Putamen (tissue), 1 donor: Measurements from ENCODE around the gene UNC13C.
"Not testable (repeated sequence)": the region's sequence is repeated elsewhere in the genome, so short reads cannot be mapped to it uniquely, and the experiment has no call there.

Experiments used
- DNase-seq: peaks from one replicate; pipeline ENCODE4 v3.0.0-alpha.2; 2016; ENCODE audit warnings: low spot score

Gene UNC13C

GRCh38 chr15:54305138-54305537 is 326.9 kb downstream of the UNC13C start:
- DNase-seq = no peak

- DNase-seq = no peak
Observed at GRCh38 chr15:54307252-54307902, 329.1 kb downstream of the UNC13C start.

GRCh38 chr15:54307926-54308325 is 329.7 kb downstream of the UNC13C start:
- DNase-seq = no peak

- DNase-seq = no peak
Observed at GRCh38 chr15:54312528-54312927, 334.3 kb downstream of the UNC13C start.

- DNase-seq = no peak
Observed at GRCh38 chr15:54321426-54321825, 343.2 kb downstream of the UNC13C start.

GRCh38 chr15:54322341-54322740 is 344.1 kb downstream of the UNC13C start:
- DNase-seq = no peak

- no peak for DNase-seq
Observed at GRCh38 chr15:54345301-54345700, 367.1 kb downstream of the UNC13C start.

GRCh38 chr15:54345827-54346226 is 367.6 kb downstream of the UNC13C start:
- no peak for DNase-seq

- no peak for DNase-seq
Observed at GRCh38 chr15:54347082-54347827, 369.0 kb downstream of the UNC13C start.

- DNase-seq = no peak
Observed at GRCh38 chr15:54353726-54354125, 375.5 kb downstream of the UNC13C start.

GRCh38 chr15:54354341-54354740 is 376.1 kb downstream of the UNC13C start:
- no peak for DNase-seq

GRCh38 chr15:54364961-54365360 is 386.7 kb downstream of the UNC13C start:
- DNase-seq = no peak

- DNase-seq = no peak
Observed at GRCh38 chr15:54373332-54373731, 395.1 kb downstream of the UNC13C start.

GRCh38 chr15:54374184-54374952 is 396.1 kb downstream of the UNC13C start:
- no peak for DNase-seq

- DNase-seq = no peak
Observed at GRCh38 chr15:54387799-54388198, 409.6 kb downstream of the UNC13C start.

- no peak for DNase-seq
Observed at GRCh38 chr15:54388746-54389145, 410.5 kb downstream of the UNC13C start.

GRCh38 chr15:54410481-54410880 is 432.2 kb downstream of the UNC13C start:
- DNase-seq = no peak

- DNase-seq = no peak
Observed at GRCh38 chr15:54424171-54424570, 445.9 kb downstream of the UNC13C start.

- no peak for DNase-seq
Observed at GRCh38 chr15:54428596-54428995, 450.4 kb downstream of the UNC13C start.

GRCh38 chr15:54450288-54450687 is 472.0 kb downstream of the UNC13C start:
- DNase-seq = not testable (repeated sequence)

- DNase-seq = no peak
Observed at GRCh38 chr15:54456413-54456812, 478.2 kb downstream of the UNC13C start.

- DNase-seq = no peak
Observed at GRCh38 chr15:54462511-54462913, 484.3 kb downstream of the UNC13C start.

GRCh38 chr15:54481819-54482218 is 503.6 kb downstream of the UNC13C start:
- DNase-seq = no peak
